Gastrocnemius medialis (tissue), 4 donors: ENCODE measurements around the gene IRF2BP2.

Source experiments
- POLR2A ChIP-seq, 2 donors: fragments of 450-650 bp; IDR thresholded peaks; one replicate each; pipeline ENCODE4 v1.6.1; 2017; ENCODE audit warnings: antibody characterized with exemption in 2 of 2, mild to moderate bottlenecking in 2 of 2, moderate library complexity in 2 of 2
- TF ChIP-seq, protein P1 (sequence below), 5 experiments: fragments of 450-650 bp in 3 of 5; fragments of 200-600 bp in 2 of 5; sonication (generic) in 2 of 5; IDR thresholded peaks in 4 of 5; conservative IDR thresholded peaks in 1 of 5; 1 replicate in 4 of 5; 2 replicates in 1 of 5; pipeline ENCODE4 v1.5.1; 2016 to 2019; ENCODE audit warnings: antibody characterized with exemption in 5 of 5, mild to moderate bottlenecking in 3 of 5, moderate library complexity in 3 of 5

DNA sequence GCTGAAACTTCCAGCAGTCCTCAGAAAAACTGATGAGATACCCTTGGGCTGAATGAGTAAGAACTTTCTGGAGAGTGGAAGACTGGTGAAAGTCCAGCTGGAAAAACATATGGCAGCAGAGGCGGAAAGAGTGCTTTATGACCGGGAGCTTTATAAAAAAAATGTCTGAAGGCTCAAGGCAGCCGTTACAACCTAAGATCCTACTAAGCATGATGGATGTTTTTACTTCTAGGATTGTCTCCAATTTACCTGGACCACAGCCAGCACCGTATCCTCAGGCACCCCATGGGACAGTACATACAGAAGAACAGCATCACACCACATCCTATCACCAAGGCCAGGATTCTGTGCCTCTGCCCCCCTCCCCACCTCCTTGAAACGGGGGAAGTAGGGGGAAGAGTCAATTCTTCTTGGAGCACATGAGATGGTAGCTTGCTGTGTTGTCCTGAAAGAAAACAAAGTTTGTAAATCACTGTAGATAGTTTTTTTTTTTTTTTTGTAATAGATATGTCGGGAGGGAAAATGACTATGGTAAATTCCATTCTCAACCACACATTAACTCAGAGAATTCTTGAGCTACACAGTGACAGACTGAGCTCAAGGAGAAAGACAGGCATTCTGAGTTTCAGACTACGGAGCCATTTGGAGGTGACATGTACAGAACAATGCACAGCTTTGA, 11.8 kb upstream of the IRF2BP2 start:
- TF ChIP-seq, protein P1, sequence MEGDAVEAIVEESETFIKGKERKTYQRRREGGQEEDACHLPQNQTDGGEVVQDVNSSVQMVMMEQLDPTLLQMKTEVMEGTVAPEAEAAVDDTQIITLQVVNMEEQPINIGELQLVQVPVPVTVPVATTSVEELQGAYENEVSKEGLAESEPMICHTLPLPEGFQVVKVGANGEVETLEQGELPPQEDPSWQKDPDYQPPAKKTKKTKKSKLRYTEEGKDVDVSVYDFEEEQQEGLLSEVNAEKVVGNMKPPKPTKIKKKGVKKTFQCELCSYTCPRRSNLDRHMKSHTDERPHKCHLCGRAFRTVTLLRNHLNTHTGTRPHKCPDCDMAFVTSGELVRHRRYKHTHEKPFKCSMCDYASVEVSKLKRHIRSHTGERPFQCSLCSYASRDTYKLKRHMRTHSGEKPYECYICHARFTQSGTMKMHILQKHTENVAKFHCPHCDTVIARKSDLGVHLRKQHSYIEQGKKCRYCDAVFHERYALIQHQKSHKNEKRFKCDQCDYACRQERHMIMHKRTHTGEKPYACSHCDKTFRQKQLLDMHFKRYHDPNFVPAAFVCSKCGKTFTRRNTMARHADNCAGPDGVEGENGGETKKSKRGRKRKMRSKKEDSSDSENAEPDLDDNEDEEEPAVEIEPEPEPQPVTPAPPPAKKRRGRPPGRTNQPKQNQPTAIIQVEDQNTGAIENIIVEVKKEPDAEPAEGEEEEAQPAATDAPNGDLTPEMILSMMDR (IDR thresholded peaks at IDR 0.05 in 4 of 5, conservative IDR thresholded peaks at IDR 0.05 in 1 of 5), result no peak
- no peak for TF ChIP-seq POLR2A (IDR thresholded peaks at IDR 0.05)
